Hepatocyte (in vitro differentiated cells): Measurements from ENCODE around the gene PDE4B. TPM values are rescaled to one million over a fixed set of nuclear protein-coding genes. Genes with fewer than 3 reads are reported as not detected.

Experiments used
- DNase-seq: peaks from one replicate; pipeline ENCODE4 v3.0.0-alpha.2; 2016; ENCODE audit warnings: low spot score
- H2AFZ ChIP-seq: fragments of 200-600 bp; sonication (generic); 2 replicates; pipeline ENCODE4 v1.6.0; 2016; ENCODE audit warnings: antibody characterized with exemption, mild to moderate bottlenecking
- H3K27ac ChIP-seq: fragments of 200-600 bp; sonication (generic); 2 replicates; pipeline ENCODE4 v1.5.1; 2016; ENCODE audit warnings: mild to moderate bottlenecking
- H3K27me3 ChIP-seq: fragments of 200-600 bp; sonication (generic); 2 replicates; pipeline ENCODE4 v1.6.1; 2016
- H3K36me3 ChIP-seq: fragments of 200-600 bp; sonication (generic); replicated peaks from 2 replicates; pipeline ENCODE4 v1.5.1; 2016; ENCODE audit warnings: low read depth; ENCODE audit not compliant: insufficient read depth
- H3K4me1 ChIP-seq: fragments of 200-600 bp; sonication (generic); 2 replicates; pipeline ENCODE4 v1.5.1; 2016; ENCODE audit warnings: mild to moderate bottlenecking, moderate library complexity; ENCODE audit not compliant: insufficient read depth
- H3K4me2 ChIP-seq: fragments of 200-600 bp; sonication (generic); 2 replicates; pipeline ENCODE4 v1.6.0; 2016
- H3K4me3 ChIP-seq: fragments of 200-600 bp; sonication (generic); 2 replicates; pipeline ENCODE4 v1.5.1; 2016; ENCODE audit warnings: mild to moderate bottlenecking
- H3K79me2 ChIP-seq: fragments of 200-600 bp; sonication (generic); 2 replicates; pipeline ENCODE4 v1.6.0; 2017; ENCODE audit warnings: mild to moderate bottlenecking
- H3K9me2 ChIP-seq: fragments of 200-600 bp; sonication (generic); replicated peaks from 2 replicates; pipeline ENCODE4 v1.6.0; 2017; ENCODE audit warnings: mild to moderate bottlenecking; ENCODE audit not compliant: insufficient read depth
- H3K9me3 ChIP-seq: fragments of 200-600 bp; sonication (generic); 2 replicates; pipeline ENCODE4 v1.5.1; 2016; ENCODE audit warnings: low read depth, mild to moderate bottlenecking
- H4K20me1 ChIP-seq: fragments of 200-600 bp; sonication (generic); 2 replicates; pipeline ENCODE4 v1.6.0; 2016; ENCODE audit warnings: mild to moderate bottlenecking; ENCODE audit not compliant: insufficient read depth, poor library complexity, severe bottlenecking
- EZH2 ChIP-seq: fragments of 200-600 bp; sonication (generic); IDR thresholded peaks from 2 replicates; pipeline ENCODE4 v1.6.1; 2016; ENCODE audit warnings: antibody characterized with exemption, mild to moderate bottlenecking, borderline replicate concordance
- EZH2phosphoT487 ChIP-seq: fragments of 200-600 bp; sonication (generic); IDR thresholded peaks from one replicate; pipeline ENCODE4 v1.6.1; 2018; ENCODE audit warnings: antibody characterized with exemption, mild to moderate bottlenecking, low read depth, moderate library complexity; ENCODE audit not compliant: unreplicated experiment, severe bottlenecking
- WGBS: methylation state at CpG from one replicate; pipeline ENCODE4 v1.1.6; 2016; ENCODE audit warnings: low lambda C conversion rate; ENCODE audit errors: missing lambda C conversion rate; 5-methylcytosine and 5-hydroxymethylcytosine counted together
- polyA plus RNA-seq: library from polyadenylated mRNA; unstranded; fragments of >200 nt; fragmentation: Nextera tagmentation; extraction: Ambion mirVana; gene quantifications from 2 replicates; pipeline ENCODE4 v1.2.1, GENCODE V29; 2016
- total RNA-seq: library from RNA; depleted of rRNA; stranded (reverse); fragments of >200 nt; gene quantifications from 2 replicates; pipeline ENCODE4 v1.2.3, GENCODE V29; 2014
- TF ChIP-seq, protein P1 (sequence below): fragments of 200-600 bp; sonication (generic); IDR thresholded peaks from 2 replicates; pipeline ENCODE4 v1.5.1; 2016; ENCODE audit warnings: antibody characterized with exemption, mild to moderate bottlenecking; ENCODE audit not compliant: poor library complexity

PDE4B gene
- total and polyA plus RNA-seq, 2 experiments from 2014 or later = 1.8 to 3.4 TPM

DNA sequence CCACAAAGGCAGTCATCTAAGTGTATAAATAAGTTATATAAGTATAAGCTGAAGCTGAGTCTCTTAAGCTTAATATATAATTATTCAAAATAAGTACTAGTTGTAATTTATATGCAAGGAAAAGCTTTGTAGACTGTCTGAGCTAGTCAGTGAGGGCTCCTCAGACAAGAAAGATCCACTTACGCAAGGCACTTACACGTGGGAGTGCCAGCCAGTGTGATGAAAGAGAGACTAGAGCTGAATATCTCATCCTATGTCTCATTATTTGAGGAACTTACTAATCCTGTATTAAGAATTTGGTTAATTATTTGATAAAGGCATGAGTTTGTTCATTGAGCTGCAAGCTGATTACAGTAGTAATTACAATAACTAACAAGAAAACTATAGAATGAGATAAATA lies 146.9 kb downstream of the PDE4B start:
- no peak overlapping the region for H2AFZ ChIP-seq
- H3K27me3 ChIP-seq = no peaks in the 10 kb centered on the region
- no peaks in the 10 kb centered on the region for H3K4me1 ChIP-seq
- H3K4me2 ChIP-seq = no peak overlapping the region
- H3K9me3 ChIP-seq = no peaks in the 10 kb centered on the region
- no peak overlapping the region for H3K27ac ChIP-seq
- no peaks in the 10 kb centered on the region for H3K79me2 ChIP-seq
- no peaks in the 10 kb centered on the region for H4K20me1 ChIP-seq
- no peak for DNase-seq
- H3K9me2 ChIP-seq = no peaks in the 10 kb centered on the region
- TF ChIP-seq EZH2 (no peak), EZH2phosphoT487 (no peak)
- TF ChIP-seq, protein P1, sequence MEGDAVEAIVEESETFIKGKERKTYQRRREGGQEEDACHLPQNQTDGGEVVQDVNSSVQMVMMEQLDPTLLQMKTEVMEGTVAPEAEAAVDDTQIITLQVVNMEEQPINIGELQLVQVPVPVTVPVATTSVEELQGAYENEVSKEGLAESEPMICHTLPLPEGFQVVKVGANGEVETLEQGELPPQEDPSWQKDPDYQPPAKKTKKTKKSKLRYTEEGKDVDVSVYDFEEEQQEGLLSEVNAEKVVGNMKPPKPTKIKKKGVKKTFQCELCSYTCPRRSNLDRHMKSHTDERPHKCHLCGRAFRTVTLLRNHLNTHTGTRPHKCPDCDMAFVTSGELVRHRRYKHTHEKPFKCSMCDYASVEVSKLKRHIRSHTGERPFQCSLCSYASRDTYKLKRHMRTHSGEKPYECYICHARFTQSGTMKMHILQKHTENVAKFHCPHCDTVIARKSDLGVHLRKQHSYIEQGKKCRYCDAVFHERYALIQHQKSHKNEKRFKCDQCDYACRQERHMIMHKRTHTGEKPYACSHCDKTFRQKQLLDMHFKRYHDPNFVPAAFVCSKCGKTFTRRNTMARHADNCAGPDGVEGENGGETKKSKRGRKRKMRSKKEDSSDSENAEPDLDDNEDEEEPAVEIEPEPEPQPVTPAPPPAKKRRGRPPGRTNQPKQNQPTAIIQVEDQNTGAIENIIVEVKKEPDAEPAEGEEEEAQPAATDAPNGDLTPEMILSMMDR = no peak
- no peak overlapping the region for H3K4me3 ChIP-seq
- 72% methylated on average over 2 of the region's 2 CpGs for WGBS
- H3K36me3 ChIP-seq = no peaks in the 10 kb centered on the region

DNA sequence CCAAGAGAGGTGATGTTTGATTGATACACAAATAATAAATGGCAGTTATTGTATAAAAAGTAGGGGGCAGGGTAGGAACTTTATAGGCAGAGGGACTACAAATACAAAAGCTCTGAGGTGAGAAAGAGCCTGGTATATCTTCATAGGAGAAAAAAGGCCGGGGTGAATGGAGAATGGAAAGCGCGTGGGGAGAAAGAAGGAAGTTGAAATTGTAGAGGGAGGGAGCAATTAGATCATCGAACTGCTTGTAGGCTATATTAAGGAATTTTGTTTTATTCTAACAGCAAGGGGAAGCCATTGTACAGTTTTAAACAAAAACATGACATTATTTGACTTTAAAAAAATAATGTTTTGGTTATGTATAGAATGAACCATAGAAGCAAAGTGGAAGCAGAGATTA lies 147.4 kb downstream of the PDE4B start:
- no peak overlapping the region for H2AFZ ChIP-seq
- no peak overlapping the region for H3K4me3 ChIP-seq
- no peak overlapping the region for H3K4me2 ChIP-seq
- 85% methylated on average over 4 of the region's 4 CpGs for WGBS
- H3K9me2 ChIP-seq = no peaks in the 10 kb centered on the region
- H3K9me3 ChIP-seq = no peaks in the 10 kb centered on the region
- DNase-seq = no peak
- H3K4me1 ChIP-seq = no peaks in the 10 kb centered on the region
- H3K79me2 ChIP-seq = no peaks in the 10 kb centered on the region
- H3K27ac ChIP-seq = no peak overlapping the region
- no peaks in the 10 kb centered on the region for H4K20me1 ChIP-seq
- no peaks in the 10 kb centered on the region for H3K27me3 ChIP-seq
- no peak for TF ChIP-seq EZH2
- TF ChIP-seq, protein P1 = no peak
- no peak for TF ChIP-seq EZH2phosphoT487
- H3K36me3 ChIP-seq = no peaks in the 10 kb centered on the region

DNA sequence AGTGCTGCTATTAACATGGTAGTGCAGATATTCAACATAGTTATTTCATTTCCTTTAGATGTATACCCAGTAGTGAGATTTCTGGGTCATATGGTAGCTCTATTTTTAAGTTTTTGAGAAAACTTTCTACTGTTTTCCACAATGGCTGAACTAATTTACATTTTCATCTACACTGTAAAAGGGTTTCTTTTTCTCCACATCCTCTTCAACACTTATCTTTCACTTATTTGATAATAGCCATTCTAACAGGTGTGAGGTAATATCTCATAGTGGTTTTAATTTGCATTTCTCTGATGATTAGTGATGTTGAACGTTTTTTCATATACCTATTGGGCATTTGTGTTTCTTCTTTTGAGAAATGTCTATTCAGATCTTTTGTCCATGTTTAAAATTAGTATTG lies 149.8 kb downstream of the PDE4B start:
- TF ChIP-seq EZH2phosphoT487 = no peak
- no peak for TF ChIP-seq EZH2
- TF ChIP-seq, protein P1 = no peak
- 22% methylated on average over 1 of the region's 1 CpG for WGBS

DNA sequence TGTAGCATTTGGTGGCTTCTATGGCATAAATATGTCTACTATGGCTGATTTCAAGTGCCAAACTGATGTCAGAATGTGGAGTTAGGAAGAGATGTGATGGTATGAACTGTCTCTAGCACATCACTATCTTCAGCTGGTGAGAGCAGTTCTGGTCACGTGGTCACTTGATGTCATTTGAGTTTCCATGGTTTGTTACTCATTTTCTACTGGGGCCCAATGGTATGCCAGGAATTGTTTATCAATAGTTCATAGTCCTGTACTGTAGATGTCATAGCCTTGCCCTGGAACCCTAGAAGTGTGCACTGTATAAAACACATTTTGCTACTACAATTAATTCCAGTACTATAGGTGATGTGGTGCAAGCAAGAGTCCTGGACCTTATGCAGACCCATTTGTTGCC lies 153.7 kb downstream of the PDE4B start:
- WGBS = 63% methylated on average over 1 of the region's 1 CpG
- no peaks in the 10 kb centered on the region for H3K79me2 ChIP-seq
- H3K4me3 ChIP-seq = no peak overlapping the region
- H3K9me3 ChIP-seq = no peaks in the 10 kb centered on the region
- H3K9me2 ChIP-seq = no peaks in the 10 kb centered on the region
- H3K4me1 ChIP-seq = no peaks in the 10 kb centered on the region
- H3K27me3 ChIP-seq = no peaks in the 10 kb centered on the region
- no peak overlapping the region for H2AFZ ChIP-seq
- no peak overlapping the region for H3K27ac ChIP-seq
- H4K20me1 ChIP-seq = no peaks in the 10 kb centered on the region
- H3K36me3 ChIP-seq = no peaks in the 10 kb centered on the region
- no peak overlapping the region for H3K4me2 ChIP-seq
- TF ChIP-seq EZH2phosphoT487 (no peak), EZH2 (no peak)
- TF ChIP-seq, protein P1 = no peak
- DNase-seq = no peak

More for the DNA sequence above, 149.8 kb downstream of the PDE4B start:
- no peaks in the 10 kb centered on the region for H3K9me2 ChIP-seq
- H3K36me3 ChIP-seq = no peaks in the 10 kb centered on the region
- no peaks in the 10 kb centered on the region for H3K4me1 ChIP-seq
- H3K4me3 ChIP-seq = no peak overlapping the region
- DNase-seq = no peak
- H2AFZ ChIP-seq = no peak overlapping the region
- no peak overlapping the region for H3K27ac ChIP-seq
- H4K20me1 ChIP-seq = no peaks in the 10 kb centered on the region
- no peaks in the 10 kb centered on the region for H3K79me2 ChIP-seq
- no peaks in the 10 kb centered on the region for H3K9me3 ChIP-seq
- no peak overlapping the region for H3K4me2 ChIP-seq
- no peaks in the 10 kb centered on the region for H3K27me3 ChIP-seq
